IMR-90 (cell line): ENCODE measurements around the gene C12orf57. TPM values are rescaled to one million over a fixed set of nuclear protein-coding genes. Genes with fewer than 3 reads are reported as not detected.

Source experiments
- ATAC-seq: fragments of 200-7000 bp; cut with Tn5 transposase; 2 replicates; pipeline ENCODE4 v1.9.1; 2020; ENCODE audit warnings: low read depth, mild to moderate bottlenecking, moderate library complexity
- BruUV-seq: library from RNA; stranded (reverse); fragments of 400-500 nt; replicated peaks from 2 replicates; lab custom pipeline; 2021; lab: Mats Ljungman, UMichigan
- CTCF ChIA-PET: fragments of 300-600 bp; formaldehyde crosslinking; extraction: SDS; loops from one replicate; lab custom pipeline; 2021; ENCODE audit warnings: antibody characterized with exemption; lab: Yijun Ruan, JAX
- POLR2A ChIA-PET: fragments of 300-600 bp; sonication (Branson Sonifier 250); formaldehyde crosslinking; loops from one replicate; lab custom pipeline; 2022; ENCODE audit warnings: antibody characterized with exemption; ENCODE audit not compliant: unreplicated experiment; lab: Charles Lee
- DNase-seq: peaks from one replicate; pipeline ENCODE4 v3.0.0; 2013
- H2AFZ ChIP-seq: replicated peaks from 2 replicates; pipeline ENCODE3; 2013; ENCODE audit warnings: low read length, mild to moderate bottlenecking; ENCODE audit not compliant: poor library complexity
- H2AK5ac ChIP-seq: 2 replicates; pipeline ENCODE4 v1.6.1; 2013; ENCODE audit warnings: low read depth, low read length, inconsistent platforms
- H2AK9ac ChIP-seq: replicated peaks from 2 replicates; pipeline ENCODE3; 2013; ENCODE audit warnings: mild to moderate bottlenecking, low read depth, low read length, moderate library complexity; ENCODE audit not compliant: poor library complexity
- H2BK120ac ChIP-seq: 2 replicates; pipeline ENCODE4 v1.6.1; 2013; ENCODE audit warnings: low read depth, low read length, inconsistent platforms
- H2BK15ac ChIP-seq: 3 replicates; pipeline ENCODE4 v1.6.1; 2013; ENCODE audit warnings: low read depth, low read length, inconsistent platforms
- H2BK20ac ChIP-seq: 2 replicates; pipeline ENCODE4 v1.6.1; 2013; ENCODE audit warnings: low read depth, mild to moderate bottlenecking, inconsistent platforms, low read length, moderate library complexity
- H2BK5ac ChIP-seq: 2 replicates; pipeline ENCODE4 v1.6.1; 2013; ENCODE audit warnings: mild to moderate bottlenecking, low read depth, low read length, inconsistent platforms; ENCODE audit not compliant: poor library complexity, severe bottlenecking
- H3K14ac ChIP-seq: replicated peaks from 2 replicates; pipeline ENCODE4 v1.6.1; 2013; ENCODE audit warnings: low read depth, low read length, inconsistent platforms
- H3K18ac ChIP-seq: 2 replicates; pipeline ENCODE4 v1.6.1; 2013; ENCODE audit warnings: low read depth, low read length, control low read depth
- H3K23ac ChIP-seq: 2 replicates; pipeline ENCODE4 v1.6.1; 2013; ENCODE audit warnings: low read depth, low read length, inconsistent platforms
- H3K27ac ChIP-seq: 2 replicates; pipeline ENCODE4 v1.5.1; 2013; ENCODE audit warnings: mild to moderate bottlenecking, control low read depth, low read length; ENCODE audit not compliant: insufficient read depth
- H3K27me3 ChIP-seq: 2 replicates; pipeline ENCODE4 v1.6.1; 2013; ENCODE audit warnings: low read length; ENCODE audit not compliant: control insufficient read depth, insufficient read depth
- H3K36me3 ChIP-seq: 2 replicates; pipeline ENCODE4 v1.6.1; 2013; ENCODE audit warnings: low read length, mixed read lengths; ENCODE audit not compliant: control insufficient read depth, insufficient read depth
- H3K4ac ChIP-seq: 2 replicates; pipeline ENCODE4 v1.6.1; 2013; ENCODE audit warnings: low read depth, low read length, inconsistent platforms
- H3K4me1 ChIP-seq: 2 replicates; pipeline ENCODE4 v1.6.1; 2013; ENCODE audit warnings: low read length, mixed read lengths; ENCODE audit not compliant: control insufficient read depth, insufficient read depth
- H3K4me2 ChIP-seq: 2 replicates; pipeline ENCODE4 v1.6.1; 2013; ENCODE audit warnings: low read depth, mild to moderate bottlenecking, control low read depth, low read length, moderate library complexity
- H3K4me3 ChIP-seq: 2 replicates; pipeline ENCODE4 v1.5.1; 2013; ENCODE audit warnings: low read depth, mild to moderate bottlenecking, control low read depth, low read length, moderate library complexity; ENCODE audit not compliant: insufficient read depth
- H3K56ac ChIP-seq: 2 replicates; pipeline ENCODE4 v1.6.1; 2013; ENCODE audit warnings: low read length, inconsistent platforms; ENCODE audit not compliant: insufficient read depth; ENCODE audit errors: extremely low read depth
- H3K79me1 ChIP-seq, 2 experiments: 2 replicates each; pipeline ENCODE4 v1.6.1; 2013; ENCODE audit warnings: low read length in 2 of 2, inconsistent platforms in 1 of 2, low read depth in 1 of 2
- H3K9ac ChIP-seq: 2 replicates; pipeline ENCODE4 v1.6.1; 2013; ENCODE audit warnings: low read depth, low read length, control low read depth
- H3K9me1 ChIP-seq: 2 replicates; pipeline ENCODE4 v1.6.1; 2013; ENCODE audit warnings: low read length, inconsistent platforms; ENCODE audit not compliant: insufficient read depth
- H3K9me3 ChIP-seq: 2 replicates; pipeline ENCODE4 v1.6.1; 2013; ENCODE audit warnings: low read length; ENCODE audit not compliant: control insufficient read depth, insufficient read depth
- H4K20me1 ChIP-seq: 2 replicates; pipeline ENCODE4 v1.6.1; 2013; ENCODE audit warnings: low read length, inconsistent platforms; ENCODE audit not compliant: insufficient read depth
- H4K5ac ChIP-seq: 2 replicates; pipeline ENCODE4 v1.6.1; 2013; ENCODE audit warnings: mild to moderate bottlenecking, low read depth, low read length, control low read depth
- H4K8ac ChIP-seq, 2 experiments: 2 replicates each; pipeline ENCODE4 v1.6.1; 2013; ENCODE audit warnings: low read depth in 2 of 2, low read length in 2 of 2, control low read depth in 1 of 2, inconsistent platforms in 1 of 2
- H4K91ac ChIP-seq: 2 replicates; pipeline ENCODE4 v1.6.1; 2013; ENCODE audit warnings: low read depth, low read length, inconsistent platforms; ENCODE audit not compliant: insufficient read depth
- CHD1 ChIP-seq: IDR thresholded peaks from 2 replicates; pipeline ENCODE4 v1.6.1; 2012; ENCODE audit warnings: low read depth, low read length, improper control_type of control experiment
- ELK1 ChIP-seq: fragments of 150-350 bp; IDR thresholded peaks from 2 replicates; pipeline ENCODE4 v1.6.1; 2016; ENCODE audit warnings: low read depth, mild to moderate bottlenecking, low read length, moderate library complexity, borderline replicate concordance
- FOS ChIP-seq: fragments of 150-350 bp; IDR thresholded peaks from 2 replicates; pipeline ENCODE4 v1.6.1; 2016; ENCODE audit warnings: low read depth, low read length
- MXI1 ChIP-seq: IDR thresholded peaks from 2 replicates; pipeline ENCODE4 v1.6.1; 2012; ENCODE audit warnings: low read depth, mild to moderate bottlenecking, low read length, moderate library complexity, borderline replicate concordance
- RAD21 ChIP-seq: IDR thresholded peaks from 2 replicates; pipeline ENCODE4 v1.6.1; 2012; ENCODE audit warnings: low read length, improper control_type of control experiment
- RCOR1 ChIP-seq: IDR thresholded peaks from 2 replicates; pipeline ENCODE4 v1.6.1; 2012; ENCODE audit warnings: mild to moderate bottlenecking, low read length, improper control_type of control experiment; ENCODE audit not compliant: insufficient replicate concordance
- RFX5 ChIP-seq: IDR thresholded peaks from 2 replicates; pipeline ENCODE4 v1.8.0; 2012; ENCODE audit warnings: low read depth, mild to moderate bottlenecking, low read length, moderate library complexity
- SMC3 ChIP-seq: fragments of 150-350 bp; IDR thresholded peaks from 2 replicates; pipeline ENCODE4 v1.6.1; 2016; ENCODE audit warnings: low read depth, mild to moderate bottlenecking, antibody characterized with exemption, low read length, moderate library complexity
- WGBS, 2 experiments: methylation state at CpG; one replicate each; pipeline versions ENCODE4 v1.1.5 to v1.1.7; 2013; ENCODE audit warnings: missing lambda C conversion rate in 2 of 2; ENCODE audit not compliant: insufficient read length in 1 of 2; ENCODE audit errors: extremely low coverage in 2 of 2; 5-methylcytosine and 5-hydroxymethylcytosine counted together
- dilution Hi-C: fragments of 300-500 bp; cut with HindIII; formaldehyde crosslinking; loops from one replicate; pipeline ENCODE4 v1.14.3; 2018; ENCODE audit warnings: low sequenced_read_pairs; ENCODE audit not compliant: unreplicated experiment
- in situ Hi-C: fragments of 300-500 bp; cut with MboI; formaldehyde crosslinking; loops from 3 replicates; pipeline ENCODE4 v1.14.3; 2019; ENCODE audit warnings: low sequenced_read_pairs, inconsistent platforms, mixed read lengths
- intact Hi-C: fragments of 100-400 bp; cut with micrococcal nuclease; formaldehyde crosslinking; loops from 2 replicates; pipeline ENCODE4 v1.10.0; 2022
- polyA plus RNA-seq, 3 experiments: library from polyadenylated mRNA; depleted of rRNA; stranded (reverse); fragments of >200 nt; gene quantifications; 2 replicates each; pipeline ENCODE4 v1.2.3, GENCODE V29; 2012; ENCODE audit warnings: low replicate concordance in 1 of 3
- total RNA-seq: library from RNA; depleted of rRNA; stranded (reverse); fragments of >200 nt; gene quantifications from 2 replicates; pipeline ENCODE4 v1.2.3, GENCODE V29; 2012

The C12orf57 gene
- total and polyA plus RNA-seq, 2 of the 4 experiments (the other 2 are of a cell fraction) = 238 to 530 TPM

- Histone ChIP-seq H2AK9ac (peak overlapping the region; percentile 33), H4K8ac (0 out of 4 replicates have a peak overlapping the region, but pooled peaks of 1 of the 2 experiments have one; percentile 1), H4K20me1 (peaks cover 55% of the 10 kb centered on the region), H3K4ac (no peak overlapping the region; the same call in 1 of the 2 replicates), H2AFZ (no peak overlapping the region), H3K9me1 (peaks cover 9% of the 10 kb centered on the region), H2BK15ac (no peak overlapping the region), H3K79me1 (peaks cover 6 to 65% of the 10 kb centered on the region in 2 experiments; a peak in 3 of 4 replicates), H3K36me3 (peaks cover 46% of the 10 kb centered on the region), H3K4me3 (no peak overlapping the region), H3K14ac (no peak overlapping the region), H3K27me3 (no peaks in the 10 kb centered on the region), H3K56ac (no peak overlapping the region), H2BK5ac (peak overlapping the region; percentile 18), H4K91ac (no peak overlapping the region; the same call in 1 of the 2 replicates), H3K4me1 (peaks cover 14% of the 10 kb centered on the region), H3K27ac (peak overlapping the region; percentile 8; the same call in 1 of the 2 replicates), H3K9ac (no peak overlapping the region; the same call in 1 of the 2 replicates), H3K9me3 (no peaks in the 10 kb centered on the region), H4K5ac (no peak overlapping the region), H3K18ac (no peak overlapping the region), H3K4me2 (no peak overlapping the region), H2BK20ac (no peak overlapping the region), H2AK5ac (no peak overlapping the region; the same call in 1 of the 2 replicates), H2BK120ac (no peak overlapping the region), H3K23ac (peak overlapping the region; percentile 43; the same call in 1 of the 2 replicates)
- WGBS, 2 experiments = 20% methylated on average over 3 of the region's 8 CpGs; no CpG with 5 or more reads in 1 of the 2 experiments
- TF ChIP-seq MXI1 (no peak), CHD1 (no peak), SMC3 (no peak), ELK1 (no peak), RFX5 (no peak), RAD21 (no peak), RCOR1 (no peak), FOS (no peak)
- intact Hi-C loops = no loop called here
- POLR2A ChIA-PET = interaction anchor here (0.6 kb wide), 1 partner anchor 245 kb away, joined by 6 read pairs; no protein-coding TSS in a partner anchor
- CTCF ChIA-PET = no interaction called here
- dilution Hi-C loops = no loop called here
- no peak for ATAC-seq
- in situ Hi-C loops = no loop called here
- BruUV-seq = no TSS peak
- peak; percentile 54 for DNase-seq
Measured at GRCh38 chr12:6934110-6934509, 9.7 kb upstream of the C12orf57 start.
